Measurements from ENCODE around the gene PRSS57.

The PRSS57 gene

DNA sequence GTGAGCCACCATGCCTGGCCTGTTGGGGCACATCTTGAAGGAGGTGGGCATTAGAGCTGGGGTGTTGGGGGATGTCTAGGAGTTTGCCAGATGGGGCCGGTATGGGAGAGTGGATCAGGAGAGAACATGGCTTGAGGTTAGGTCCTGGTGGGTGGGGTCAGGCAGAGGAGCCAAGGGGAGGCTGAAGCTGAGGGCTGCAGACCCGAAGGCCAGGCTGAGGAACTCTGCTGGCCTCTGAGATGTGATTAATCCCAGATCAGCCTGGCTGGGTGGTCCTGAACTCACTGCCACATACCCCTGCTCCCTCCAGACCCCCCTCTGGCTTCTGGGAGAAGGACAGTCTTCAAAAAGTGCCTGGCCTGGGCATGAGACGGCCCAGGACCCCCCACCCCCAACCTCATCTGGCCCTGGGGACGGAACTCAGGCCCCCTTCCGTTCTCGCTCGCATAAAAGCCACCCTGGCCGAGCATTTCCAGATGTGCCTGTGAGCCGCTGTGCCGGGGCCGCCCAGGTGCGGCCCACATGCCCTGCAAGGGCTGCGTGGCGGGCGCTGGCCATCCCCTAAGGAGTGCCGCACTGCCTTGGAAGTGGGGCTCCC lies 16.4 kb downstream of the PRSS57 start:
- peaks cover 25% of the 10 kb centered on the region for H3K36me3 ChIP-seq (ENCODE audit: low read depth)
- H3K27me3 ChIP-seq (ENCODE audit: insufficient read depth, poor library complexity, severe bottlenecking) = no peaks in the 10 kb centered on the region
- ATAC-seq (ENCODE audit: low read depth) = no peak
- H3K4me3 ChIP-seq (ENCODE audit: severe bottlenecking) = no peak overlapping the region
- DNase-seq (ENCODE audit: low spot score) = no peak
- H3K4me1 ChIP-seq (ENCODE audit: insufficient read depth, poor library complexity, severe bottlenecking) = peaks cover 5% of the 10 kb centered on the region
- TF ChIP-seq, protein P1, sequence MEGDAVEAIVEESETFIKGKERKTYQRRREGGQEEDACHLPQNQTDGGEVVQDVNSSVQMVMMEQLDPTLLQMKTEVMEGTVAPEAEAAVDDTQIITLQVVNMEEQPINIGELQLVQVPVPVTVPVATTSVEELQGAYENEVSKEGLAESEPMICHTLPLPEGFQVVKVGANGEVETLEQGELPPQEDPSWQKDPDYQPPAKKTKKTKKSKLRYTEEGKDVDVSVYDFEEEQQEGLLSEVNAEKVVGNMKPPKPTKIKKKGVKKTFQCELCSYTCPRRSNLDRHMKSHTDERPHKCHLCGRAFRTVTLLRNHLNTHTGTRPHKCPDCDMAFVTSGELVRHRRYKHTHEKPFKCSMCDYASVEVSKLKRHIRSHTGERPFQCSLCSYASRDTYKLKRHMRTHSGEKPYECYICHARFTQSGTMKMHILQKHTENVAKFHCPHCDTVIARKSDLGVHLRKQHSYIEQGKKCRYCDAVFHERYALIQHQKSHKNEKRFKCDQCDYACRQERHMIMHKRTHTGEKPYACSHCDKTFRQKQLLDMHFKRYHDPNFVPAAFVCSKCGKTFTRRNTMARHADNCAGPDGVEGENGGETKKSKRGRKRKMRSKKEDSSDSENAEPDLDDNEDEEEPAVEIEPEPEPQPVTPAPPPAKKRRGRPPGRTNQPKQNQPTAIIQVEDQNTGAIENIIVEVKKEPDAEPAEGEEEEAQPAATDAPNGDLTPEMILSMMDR (IDR thresholded peaks at IDR 0.05; ENCODE audit: poor library complexity, severe bottlenecking) = no peak
- H3K9me3 ChIP-seq (ENCODE audit: severe bottlenecking) = no peaks in the 10 kb centered on the region
- H3K27ac ChIP-seq (ENCODE audit: poor library complexity, severe bottlenecking) = peak overlapping the region; percentile 96

DNA sequence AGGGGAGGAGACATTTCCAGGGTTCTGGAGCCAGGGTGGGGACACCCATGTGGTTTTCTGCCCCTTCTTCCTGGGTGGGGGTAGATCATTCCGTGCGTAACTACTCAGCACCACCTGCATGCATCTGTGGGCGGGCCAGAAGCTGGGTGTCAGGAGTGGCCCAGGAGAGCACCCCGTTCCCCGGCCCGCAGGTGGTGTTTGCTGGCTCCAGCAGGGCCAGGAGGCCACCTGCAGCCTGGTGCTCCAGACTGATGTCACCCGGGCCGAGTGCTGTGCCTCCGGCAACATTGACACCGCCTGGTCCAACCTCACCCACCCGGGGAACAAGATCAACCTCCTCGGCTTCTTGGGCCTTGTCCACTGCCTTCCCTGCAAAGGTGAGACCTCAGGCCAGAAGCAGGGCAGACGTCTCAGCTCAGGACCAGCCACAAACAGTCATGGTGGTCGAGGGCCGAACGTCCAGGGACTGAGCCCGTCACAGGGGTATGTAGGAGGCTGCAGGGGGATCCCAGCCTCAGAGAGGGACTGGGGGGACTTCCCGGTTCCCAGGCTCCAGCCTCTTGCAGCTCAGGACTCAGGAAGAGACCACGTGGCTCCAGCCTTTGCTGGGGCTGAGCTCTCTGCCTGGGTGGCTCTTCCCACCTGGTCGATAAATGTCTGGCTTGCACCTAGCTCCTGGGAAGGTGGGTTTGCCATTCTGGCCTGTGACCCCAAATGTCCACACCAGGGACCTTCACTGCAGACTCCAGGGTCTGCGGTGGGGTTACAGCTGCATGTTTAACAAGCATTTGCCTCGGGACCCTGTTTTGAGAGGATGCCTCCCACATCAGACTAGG lies 17.4 kb downstream of the PRSS57 start:
- H3K9me3 ChIP-seq (ENCODE audit: severe bottlenecking) = no peaks in the 10 kb centered on the region
- H3K4me1 ChIP-seq (ENCODE audit: insufficient read depth, poor library complexity, severe bottlenecking) = peaks cover 5% of the 10 kb centered on the region
- peaks cover 25% of the 10 kb centered on the region for H3K36me3 ChIP-seq (ENCODE audit: low read depth)
- peak; percentile 32 for ATAC-seq (ENCODE audit: low read depth)
- peak overlapping the region; percentile 84 for H3K4me3 ChIP-seq (ENCODE audit: severe bottlenecking)
- TF ChIP-seq, protein P1 (IDR thresholded peaks at IDR 0.05; ENCODE audit: poor library complexity, severe bottlenecking) = no peak
- peak overlapping the region; percentile 96 for H3K27ac ChIP-seq (ENCODE audit: poor library complexity, severe bottlenecking)
- DNase-seq (ENCODE audit: low spot score) = no peak
- H3K27me3 ChIP-seq (ENCODE audit: insufficient read depth, poor library complexity, severe bottlenecking) = no peaks in the 10 kb centered on the region

DNA sequence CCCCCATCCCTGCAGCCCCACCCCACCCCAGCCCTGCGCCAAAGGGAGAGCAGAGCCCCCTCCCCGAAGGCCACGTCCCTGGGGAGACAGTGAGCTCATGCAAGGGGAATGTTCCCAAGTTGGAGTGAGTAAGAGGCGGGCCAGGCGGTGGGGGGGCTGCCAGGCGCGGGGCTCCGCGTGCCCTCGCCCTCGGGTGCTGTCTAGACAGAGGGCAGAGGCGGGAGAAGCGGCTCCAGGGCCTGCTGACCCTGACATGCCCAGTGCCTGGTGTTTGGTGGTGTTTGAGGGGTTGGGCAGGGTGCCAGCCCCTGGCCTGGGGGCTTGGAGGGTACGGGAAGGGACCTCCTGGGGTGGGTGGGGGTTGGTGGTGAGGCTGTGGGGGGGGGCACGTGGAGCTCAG lies 18.1 kb downstream of the PRSS57 start:
- H3K4me3 ChIP-seq (ENCODE audit: severe bottlenecking) = peak overlapping the region; percentile 84
- ATAC-seq (ENCODE audit: low read depth) (peak; percentile 47), DNase-seq (ENCODE audit: low spot score) (peak; percentile 89)
- H3K4me1 ChIP-seq (ENCODE audit: insufficient read depth, poor library complexity, severe bottlenecking) = peaks cover 5% of the 10 kb centered on the region
- peak overlapping the region; percentile 96 for H3K27ac ChIP-seq (ENCODE audit: poor library complexity, severe bottlenecking)
- TF ChIP-seq, protein P1 (IDR thresholded peaks at IDR 0.05; ENCODE audit: poor library complexity, severe bottlenecking) = no peak
- H3K27me3 ChIP-seq (ENCODE audit: insufficient read depth, poor library complexity, severe bottlenecking) = no peaks in the 10 kb centered on the region
- H3K36me3 ChIP-seq (ENCODE audit: low read depth) = peaks cover 25% of the 10 kb centered on the region
- no peaks in the 10 kb centered on the region for H3K9me3 ChIP-seq (ENCODE audit: severe bottlenecking)

DNA sequence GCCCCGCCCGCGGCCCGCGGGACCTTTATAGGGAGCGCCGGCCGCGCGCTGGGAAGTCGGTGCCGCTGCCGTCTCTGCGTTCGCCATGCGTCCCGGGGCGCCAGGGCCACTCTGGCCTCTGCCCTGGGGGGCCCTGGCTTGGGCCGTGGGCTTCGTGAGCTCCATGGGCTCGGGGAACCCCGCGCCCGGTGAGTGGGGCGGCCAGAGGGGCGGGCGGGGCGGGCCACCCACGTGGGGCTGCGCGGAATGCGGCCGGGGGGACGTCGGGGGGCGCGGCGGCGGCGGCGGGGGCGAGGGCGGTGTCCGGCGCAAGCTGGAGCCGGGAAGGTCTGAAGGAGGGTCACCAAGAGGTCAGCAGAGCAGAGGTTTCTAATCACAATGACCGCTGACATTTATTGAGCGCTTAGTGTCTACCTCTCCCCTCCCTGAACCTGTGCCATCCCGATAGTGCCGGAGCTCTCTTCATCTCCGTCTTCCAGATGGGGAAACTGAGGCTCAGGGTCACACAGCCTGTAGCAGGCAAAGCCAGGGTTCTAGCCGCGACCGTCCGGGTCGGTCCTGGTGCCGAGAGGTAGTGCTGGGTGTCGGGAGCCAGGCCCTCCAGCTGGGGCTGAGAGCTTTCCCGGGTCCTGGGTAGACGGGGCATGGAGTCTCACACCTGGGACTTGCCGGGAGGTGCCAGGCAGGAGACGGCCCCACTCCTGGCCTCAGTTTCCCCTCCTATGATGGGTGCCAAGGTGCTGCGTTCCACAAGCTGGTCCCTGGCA lies 18.7 kb downstream of the PRSS57 start, which contains the start of gene FSTL3:
TSS of gene FSTL3 (plus strand) at position 54 of the 767 bp plus-strand sequence. CDS start at position 86, 32 bp downstream.
- peak within 1 kb of the TSS; percentile 96 for H3K27ac ChIP-seq (ENCODE audit: poor library complexity, severe bottlenecking)
- ATAC-seq (ENCODE audit: low read depth) (no peak), DNase-seq (ENCODE audit: low spot score) (no peak)
- no peaks in the 10 kb centered on the region for H3K27me3 ChIP-seq (ENCODE audit: insufficient read depth, poor library complexity, severe bottlenecking)
- TF ChIP-seq, protein P1 (IDR thresholded peaks at IDR 0.05; ENCODE audit: poor library complexity, severe bottlenecking) = no peak
- peak within 1 kb of the TSS; percentile 84 for H3K4me3 ChIP-seq (ENCODE audit: severe bottlenecking)
- H3K4me1 ChIP-seq (ENCODE audit: insufficient read depth, poor library complexity, severe bottlenecking) = peaks cover 5% of the 10 kb centered on the region
- H3K9me3 ChIP-seq (ENCODE audit: severe bottlenecking) = no peaks in the 10 kb centered on the region
- peaks cover 21% of the 10 kb centered on the region for H3K36me3 ChIP-seq (ENCODE audit: low read depth)

Measured in RWPE2 (cell line).